ENCODE results near the gene CCSER1.
A peak's percentile ranks its signal among the peaks of the same experiment; 100 is the strongest.

Gene CCSER1

GRCh38 chr4:90198086-90198847 is 71.1 kb downstream of the CCSER1 start:
- Histone ChIP-seq H3K36me3 (ENCODE audit: control insufficient read depth, insufficient read depth, low read length, severe bottlenecking) (no peaks in the 10 kb centered on the region), H3K27me3 (replicated peaks; ENCODE audit: control insufficient read depth, insufficient read depth, low read length) (no peaks in the 10 kb centered on the region), H3K9ac (ENCODE audit: low read length) (no peak overlapping the region), H3K4me3 (ENCODE audit: low read length) (no peak overlapping the region), H3K9me3 (ENCODE audit: control insufficient read depth, low read length) (no peaks in the 10 kb centered on the region), H3K4me1 (ENCODE audit: control insufficient read depth, insufficient read depth, low read length) (no peaks in the 10 kb centered on the region)
- DNase-seq (ENCODE audit: low read depth): no peak

- H3K9ac ChIP-seq (ENCODE audit: low read length): no peak overlapping the region
- H3K4me3 ChIP-seq (ENCODE audit: low read length): no peak overlapping the region
- H3K4me1 ChIP-seq (ENCODE audit: control insufficient read depth, insufficient read depth, low read length): no peaks in the 10 kb centered on the region
- H3K27me3 ChIP-seq (replicated peaks; ENCODE audit: control insufficient read depth, insufficient read depth, low read length): no peaks in the 10 kb centered on the region
- H3K9me3 ChIP-seq (ENCODE audit: control insufficient read depth, low read length): no peaks in the 10 kb centered on the region
- no peak for DNase-seq (ENCODE audit: low read depth)
- no peaks in the 10 kb centered on the region for H3K36me3 ChIP-seq (ENCODE audit: control insufficient read depth, insufficient read depth, low read length, severe bottlenecking)
Observed at GRCh38 chr4:90207887-90208454, 80.8 kb downstream of the CCSER1 start.

GRCh38 chr4:90209922-90210321 is 82.7 kb downstream of the CCSER1 start:
- H3K27me3 ChIP-seq (replicated peaks; ENCODE audit: control insufficient read depth, insufficient read depth, low read length): no peaks in the 10 kb centered on the region
- H3K4me3 ChIP-seq (ENCODE audit: low read length): no peak overlapping the region
- no peak for DNase-seq (ENCODE audit: low read depth)
- H3K9ac ChIP-seq (ENCODE audit: low read length): no peak overlapping the region
- no peaks in the 10 kb centered on the region for H3K9me3 ChIP-seq (ENCODE audit: control insufficient read depth, low read length)
- no peaks in the 10 kb centered on the region for H3K4me1 ChIP-seq (ENCODE audit: control insufficient read depth, insufficient read depth, low read length)
- H3K36me3 ChIP-seq (ENCODE audit: control insufficient read depth, insufficient read depth, low read length, severe bottlenecking): no peaks in the 10 kb centered on the region

- Histone ChIP-seq H3K9ac (ENCODE audit: low read length) (no peak overlapping the region), H3K4me1 (ENCODE audit: control insufficient read depth, insufficient read depth, low read length) (no peaks in the 10 kb centered on the region), H3K27me3 (replicated peaks; ENCODE audit: control insufficient read depth, insufficient read depth, low read length) (no peaks in the 10 kb centered on the region), H3K9me3 (ENCODE audit: control insufficient read depth, low read length) (no peaks in the 10 kb centered on the region), H3K36me3 (ENCODE audit: control insufficient read depth, insufficient read depth, low read length, severe bottlenecking) (no peaks in the 10 kb centered on the region), H3K4me3 (ENCODE audit: low read length) (no peak overlapping the region)
- DNase-seq (ENCODE audit: low read depth): no peak
Observed at GRCh38 chr4:90211174-90211573, 84.0 kb downstream of the CCSER1 start.

- H3K4me1 ChIP-seq (ENCODE audit: control insufficient read depth, insufficient read depth, low read length): no peaks in the 10 kb centered on the region
- no peak overlapping the region for H3K4me3 ChIP-seq (ENCODE audit: low read length)
- no peak for DNase-seq (ENCODE audit: low read depth)
Observed at GRCh38 chr4:90215286-90215685, 88.1 kb downstream of the CCSER1 start.

GRCh38 chr4:90219822-90220221 is 92.6 kb downstream of the CCSER1 start:
- Histone ChIP-seq H3K27me3 (replicated peaks; ENCODE audit: control insufficient read depth, insufficient read depth, low read length) (no peaks in the 10 kb centered on the region), H3K4me3 (ENCODE audit: low read length) (no peak overlapping the region), H3K9me3 (ENCODE audit: control insufficient read depth, low read length) (no peaks in the 10 kb centered on the region), H3K9ac (ENCODE audit: low read length) (no peak overlapping the region), H3K36me3 (ENCODE audit: control insufficient read depth, insufficient read depth, low read length, severe bottlenecking) (no peaks in the 10 kb centered on the region), H3K4me1 (ENCODE audit: control insufficient read depth, insufficient read depth, low read length) (no peaks in the 10 kb centered on the region)
- no peak for DNase-seq (ENCODE audit: low read depth)

More at GRCh38 chr4:90215286-90215685, 88.1 kb downstream of the CCSER1 start:
- H3K27me3 ChIP-seq (replicated peaks; ENCODE audit: control insufficient read depth, insufficient read depth, low read length): no peaks in the 10 kb centered on the region
- no peaks in the 10 kb centered on the region for H3K9me3 ChIP-seq (ENCODE audit: control insufficient read depth, low read length)
- no peaks in the 10 kb centered on the region for H3K36me3 ChIP-seq (ENCODE audit: control insufficient read depth, insufficient read depth, low read length, severe bottlenecking)
- no peak overlapping the region for H3K9ac ChIP-seq (ENCODE audit: low read length)

- Histone ChIP-seq H3K4me1 (ENCODE audit: control insufficient read depth, insufficient read depth, low read length) (no peaks in the 10 kb centered on the region), H3K27me3 (replicated peaks; ENCODE audit: control insufficient read depth, insufficient read depth, low read length) (no peaks in the 10 kb centered on the region), H3K9me3 (ENCODE audit: control insufficient read depth, low read length) (no peaks in the 10 kb centered on the region), H3K36me3 (ENCODE audit: control insufficient read depth, insufficient read depth, low read length, severe bottlenecking) (no peaks in the 10 kb centered on the region), H3K4me3 (ENCODE audit: low read length) (no peak overlapping the region), H3K9ac (ENCODE audit: low read length) (no peak overlapping the region)
- no peak for DNase-seq (ENCODE audit: low read depth)
Observed at GRCh38 chr4:90220459-90220858, 93.3 kb downstream of the CCSER1 start.

- H3K27me3 ChIP-seq (replicated peaks; ENCODE audit: control insufficient read depth, insufficient read depth, low read length): no peaks in the 10 kb centered on the region
- no peaks in the 10 kb centered on the region for H3K9me3 ChIP-seq (ENCODE audit: control insufficient read depth, low read length)
- H3K4me3 ChIP-seq (ENCODE audit: low read length): no peak overlapping the region
- H3K9ac ChIP-seq (ENCODE audit: low read length): no peak overlapping the region
- DNase-seq (ENCODE audit: low read depth): peak; percentile 0
- H3K4me1 ChIP-seq (ENCODE audit: control insufficient read depth, insufficient read depth, low read length): no peaks in the 10 kb centered on the region
- no peaks in the 10 kb centered on the region for H3K36me3 ChIP-seq (ENCODE audit: control insufficient read depth, insufficient read depth, low read length, severe bottlenecking)
Observed at GRCh38 chr4:90226734-90227133, 99.5 kb downstream of the CCSER1 start.

- DNase-seq (ENCODE audit: low read depth): no peak
- no peaks in the 10 kb centered on the region for H3K4me1 ChIP-seq (ENCODE audit: control insufficient read depth, insufficient read depth, low read length)
- no peaks in the 10 kb centered on the region for H3K27me3 ChIP-seq (replicated peaks; ENCODE audit: control insufficient read depth, insufficient read depth, low read length)
- no peak overlapping the region for H3K9ac ChIP-seq (ENCODE audit: low read length)
- H3K4me3 ChIP-seq (ENCODE audit: low read length): no peak overlapping the region
- no peaks in the 10 kb centered on the region for H3K9me3 ChIP-seq (ENCODE audit: control insufficient read depth, low read length)
- H3K36me3 ChIP-seq (ENCODE audit: control insufficient read depth, insufficient read depth, low read length, severe bottlenecking): no peaks in the 10 kb centered on the region
Observed at GRCh38 chr4:90227177-90227576, 100.0 kb downstream of the CCSER1 start.

GRCh38 chr4:90234916-90235547 is 107.8 kb downstream of the CCSER1 start:
- no peak for DNase-seq (ENCODE audit: low read depth)
- Histone ChIP-seq H3K4me3 (ENCODE audit: low read length) (no peak overlapping the region), H3K9me3 (ENCODE audit: control insufficient read depth, low read length) (no peaks in the 10 kb centered on the region), H3K36me3 (ENCODE audit: control insufficient read depth, insufficient read depth, low read length, severe bottlenecking) (no peaks in the 10 kb centered on the region), H3K27me3 (replicated peaks; ENCODE audit: control insufficient read depth, insufficient read depth, low read length) (no peaks in the 10 kb centered on the region), H3K9ac (ENCODE audit: low read length) (no peak overlapping the region), H3K4me1 (ENCODE audit: control insufficient read depth, insufficient read depth, low read length) (no peaks in the 10 kb centered on the region)

GRCh38 chr4:90237751-90238530 is 110.7 kb downstream of the CCSER1 start:
- Histone ChIP-seq H3K36me3 (ENCODE audit: control insufficient read depth, insufficient read depth, low read length, severe bottlenecking) (no peaks in the 10 kb centered on the region), H3K9me3 (ENCODE audit: control insufficient read depth, low read length) (no peaks in the 10 kb centered on the region), H3K9ac (ENCODE audit: low read length) (no peak overlapping the region), H3K4me3 (ENCODE audit: low read length) (no peak overlapping the region), H3K27me3 (replicated peaks; ENCODE audit: control insufficient read depth, insufficient read depth, low read length) (no peaks in the 10 kb centered on the region), H3K4me1 (ENCODE audit: control insufficient read depth, insufficient read depth, low read length) (no peaks in the 10 kb centered on the region)
- no peak for DNase-seq (ENCODE audit: low read depth)

Measured in adipocyte (in vitro differentiated cells).